Middle frontal gyrus (tissue), 1 donor: ENCODE data around the gene CERS3.
A peak's percentile ranks its signal among the peaks of the same experiment; 100 is the strongest.
"Not testable (repeated sequence)": the region's sequence is repeated elsewhere in the genome, so short reads cannot be mapped to it uniquely, and the experiment has no call there.

Experiments used
- DNase-seq: peaks from one replicate; pipeline ENCODE4 v3.0.0-alpha.2; 2015; ENCODE audit warnings: low spot score; ENCODE audit errors: extremely low spot score

The CERS3 gene

DNA sequence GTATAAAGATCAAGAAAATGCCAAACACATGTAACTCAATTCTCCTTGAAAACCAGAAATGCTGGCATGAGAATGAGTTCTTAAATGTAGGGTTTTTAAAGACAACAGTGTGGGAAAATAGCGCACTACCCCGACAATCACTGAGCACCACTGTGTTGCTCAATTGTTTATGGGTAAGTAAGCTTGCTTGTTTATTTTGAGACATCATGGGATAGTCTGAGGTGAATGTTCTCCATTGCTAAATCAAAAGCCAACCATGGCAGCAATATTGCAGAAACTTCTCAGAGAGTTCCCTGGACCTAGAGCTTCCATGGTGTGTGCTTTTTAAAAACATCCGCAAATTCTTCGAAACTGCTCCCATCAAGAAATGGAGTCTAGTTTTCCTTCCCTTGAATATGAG lies 62.7 kb downstream of the CERS3 start:
- no peak for DNase-seq

DNA sequence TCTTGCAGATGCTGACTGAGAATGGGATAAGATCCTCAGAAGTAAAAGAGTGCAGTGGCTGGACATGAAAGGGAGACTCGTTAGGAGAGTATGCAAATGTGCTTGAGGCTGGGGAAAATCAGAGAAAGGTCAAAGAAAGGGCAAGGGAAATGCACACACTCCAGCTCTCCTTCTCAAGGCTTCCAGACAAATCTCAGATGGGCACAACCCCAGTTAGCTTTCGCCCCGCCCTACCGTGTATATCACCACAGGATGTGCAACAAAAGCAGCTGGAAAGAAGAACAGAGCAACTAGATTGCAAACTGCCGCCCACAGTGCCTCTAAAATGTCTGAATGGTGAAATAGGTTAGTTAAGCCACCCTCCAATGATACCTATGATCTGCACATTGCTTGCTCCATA lies 63.9 kb downstream of the CERS3 start:
- DNase-seq, result no peak

DNA sequence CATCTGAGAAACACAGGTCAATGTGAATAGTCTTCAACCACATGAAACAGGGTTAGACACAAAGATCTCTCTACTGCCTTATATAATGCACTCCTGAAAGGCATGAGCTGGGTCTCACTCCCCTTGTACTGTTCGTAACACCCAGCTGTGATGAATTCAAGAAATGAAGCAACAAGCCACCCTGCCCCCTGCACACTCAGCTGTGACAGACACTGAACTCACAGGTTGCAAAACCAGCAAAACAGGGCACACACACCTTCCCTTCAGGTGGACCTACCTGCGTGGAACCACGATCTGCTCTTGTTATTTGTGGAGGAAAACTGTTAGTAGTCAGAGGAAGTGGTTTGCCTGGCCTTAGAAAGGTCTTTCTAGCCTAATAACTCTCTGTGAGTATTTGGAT lies 64.5 kb downstream of the CERS3 start:
- no peak for DNase-seq

DNA sequence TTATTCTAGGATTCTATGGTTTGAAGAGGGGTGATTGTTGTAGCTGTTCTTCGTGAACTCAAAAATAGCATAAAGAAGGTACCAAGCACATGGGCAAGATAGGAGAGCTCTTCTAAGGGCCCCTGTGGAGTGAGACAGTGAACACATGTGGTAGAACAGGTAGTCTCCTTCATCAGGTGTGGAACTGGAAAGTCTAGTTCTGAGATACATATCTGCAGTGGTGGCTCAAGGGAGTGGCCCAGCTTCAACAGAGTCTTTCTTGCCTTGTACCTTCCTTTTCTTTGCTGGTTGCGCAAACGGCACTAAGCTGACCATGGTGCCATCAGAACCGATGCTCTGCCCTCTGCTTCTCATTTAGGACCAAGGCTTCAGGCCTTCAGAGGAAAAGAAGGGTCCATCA lies 65.2 kb downstream of the CERS3 start:
- DNase-seq, result no peak

DNA sequence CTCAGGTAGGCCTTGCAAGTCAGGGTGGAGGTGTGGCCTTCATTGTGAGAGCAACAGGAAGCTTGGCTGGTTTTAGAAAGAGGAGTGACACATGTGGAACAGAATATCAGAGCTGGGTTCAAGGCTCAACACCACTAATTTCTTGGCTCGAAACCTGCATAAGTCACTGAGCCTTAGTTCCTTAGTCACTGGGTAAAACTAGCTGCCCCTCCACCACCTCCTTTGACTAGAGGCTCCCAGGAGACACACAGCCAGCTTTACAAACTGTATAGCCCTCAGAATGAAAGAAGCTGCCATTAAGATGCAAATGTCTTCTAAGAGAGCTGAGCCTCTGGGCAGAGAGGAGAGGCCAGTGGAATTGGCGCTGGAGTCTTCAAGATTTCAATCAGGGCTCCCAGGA lies 67.7 kb downstream of the CERS3 start:
- no peak for DNase-seq

DNA sequence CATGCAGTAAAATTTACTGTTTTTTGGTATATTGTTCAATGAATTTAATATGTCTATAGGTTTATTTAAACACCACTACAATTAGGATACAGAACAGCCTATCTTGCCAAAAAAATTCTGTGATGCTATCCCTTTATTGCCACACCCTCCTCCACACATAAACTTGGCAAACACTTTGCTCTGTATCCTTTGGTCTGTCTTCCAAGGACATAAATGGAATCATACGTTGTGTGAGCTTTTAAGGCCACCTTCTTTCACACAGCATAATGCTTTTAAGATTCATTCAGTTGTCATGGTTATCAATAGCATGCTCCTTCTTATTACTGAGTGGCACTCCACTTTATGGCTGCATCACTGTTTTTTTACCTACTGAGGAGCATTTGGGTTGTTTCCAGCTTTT lies 71.5 kb downstream of the CERS3 start:
- no peak for DNase-seq

DNA sequence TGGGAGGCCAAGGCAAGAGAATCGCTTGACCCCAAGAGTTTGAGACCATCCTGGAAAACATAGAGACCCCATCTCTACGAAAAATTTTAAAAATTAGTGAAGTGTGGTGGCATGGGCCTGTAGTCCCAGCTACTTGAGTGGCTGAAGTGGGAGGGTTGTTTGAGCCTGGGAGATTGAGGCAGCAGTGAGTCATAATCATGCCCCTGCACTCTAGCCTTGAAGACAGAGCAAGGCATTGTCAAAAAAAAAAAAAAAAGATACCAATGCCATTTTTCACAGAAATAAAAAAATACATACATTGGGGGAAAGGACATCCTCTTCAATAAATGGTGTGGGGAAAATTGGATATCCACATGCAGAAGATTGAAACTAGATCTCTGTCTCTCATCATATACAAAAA lies 74.6 kb downstream of the CERS3 start:
- DNase-seq, result no peak

DNA sequence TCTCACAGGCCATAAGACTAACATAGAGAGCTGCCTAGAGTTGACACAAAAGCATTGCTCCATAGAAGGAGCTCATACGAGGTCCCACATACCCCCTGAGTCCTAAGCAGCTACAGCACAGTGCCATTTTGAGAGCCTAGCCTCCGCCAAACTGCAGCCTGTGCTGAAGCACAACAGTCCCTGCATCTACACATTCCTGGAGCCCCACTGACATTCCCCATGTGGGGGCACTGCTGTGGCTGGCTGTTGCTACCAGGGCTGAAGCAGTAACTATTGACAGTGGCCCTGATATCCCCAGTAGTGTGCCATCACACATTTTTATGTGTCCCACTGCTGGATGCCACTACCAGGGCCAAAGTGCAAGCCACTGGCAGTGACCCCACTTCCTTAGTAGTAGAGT lies 80.3 kb downstream of the CERS3 start:
- no peak for DNase-seq

DNA sequence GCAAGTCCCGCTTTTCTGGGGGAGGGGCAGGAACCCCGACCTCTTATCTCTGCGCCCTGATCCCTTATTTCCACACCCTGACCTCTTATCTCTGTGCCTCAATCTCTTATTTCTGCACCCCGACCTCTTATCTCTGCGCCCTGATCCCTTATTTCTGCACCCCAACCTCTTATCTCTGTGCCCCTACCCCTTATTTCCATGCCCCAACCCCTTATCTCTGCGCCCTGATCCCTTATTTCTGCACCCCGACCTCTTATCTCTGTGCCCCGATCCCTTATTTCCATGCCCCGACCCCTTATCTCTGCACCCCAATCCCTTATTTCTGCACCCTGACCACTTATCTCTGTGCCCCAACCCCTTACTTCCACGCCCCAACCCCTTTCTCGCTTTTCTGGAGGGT lies 87.7 kb downstream of the CERS3 start:
- not testable (repeated sequence) for DNase-seq

DNA sequence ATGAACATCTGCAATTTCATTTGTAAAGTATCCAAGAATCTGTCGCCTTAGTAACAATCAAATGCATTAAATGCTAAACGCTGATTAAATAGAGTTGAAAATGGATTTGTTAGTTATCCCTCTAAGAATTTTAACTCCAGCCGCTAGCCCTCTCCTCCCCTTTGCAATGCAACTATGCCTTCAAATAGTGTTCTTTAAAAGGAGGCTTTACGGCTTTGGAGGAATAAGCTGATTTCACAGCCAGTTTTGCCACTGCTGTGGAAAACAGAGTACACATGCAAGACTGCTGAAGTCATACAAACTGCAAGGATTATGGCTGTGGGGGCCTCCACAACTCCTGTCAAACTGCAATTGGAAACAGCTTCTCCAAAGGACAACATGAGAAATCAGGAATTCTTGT lies 89.2 kb downstream of the CERS3 start:
- no peak for DNase-seq

DNA sequence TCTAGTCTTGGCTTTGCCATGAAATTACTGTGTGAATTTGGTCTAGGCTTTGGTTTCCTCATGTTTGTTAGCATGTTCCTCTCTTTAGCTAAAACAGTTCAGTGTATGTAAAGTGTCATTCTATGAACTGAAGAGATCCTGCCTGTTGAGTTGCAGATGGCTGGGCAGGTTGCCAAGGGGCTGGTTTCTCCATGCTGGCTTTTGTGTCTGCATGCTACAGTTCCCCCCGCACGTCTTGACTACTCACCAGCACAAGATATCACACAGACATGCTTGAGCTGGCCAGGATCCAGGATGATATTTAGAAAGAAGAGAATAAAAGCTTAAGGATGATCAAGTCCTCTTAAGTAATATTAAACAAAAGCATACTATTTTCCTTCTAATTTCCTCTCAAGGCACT lies 90.2 kb downstream of the CERS3 start:
- peak; percentile 3 for DNase-seq

DNA sequence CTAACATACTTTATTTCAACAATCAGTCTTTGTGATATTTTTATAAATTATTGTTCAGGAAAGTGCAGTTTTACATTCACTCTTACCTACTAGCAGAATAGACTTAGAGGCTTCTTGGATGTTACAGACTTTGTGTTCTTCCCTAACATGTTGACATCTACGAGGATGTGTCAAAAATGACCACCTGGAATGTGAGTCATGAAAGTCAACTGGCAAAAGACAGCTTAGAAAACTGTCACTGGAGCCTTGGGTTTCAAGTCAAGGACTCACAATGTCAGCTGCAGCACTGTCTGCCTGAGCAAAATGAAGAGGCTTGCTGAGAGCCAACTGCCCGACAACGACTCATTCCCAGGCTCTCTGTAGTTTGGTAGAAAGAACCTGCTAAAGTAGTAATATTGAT lies 91.5 kb downstream of the CERS3 start:
- DNase-seq, result no peak

DNA sequence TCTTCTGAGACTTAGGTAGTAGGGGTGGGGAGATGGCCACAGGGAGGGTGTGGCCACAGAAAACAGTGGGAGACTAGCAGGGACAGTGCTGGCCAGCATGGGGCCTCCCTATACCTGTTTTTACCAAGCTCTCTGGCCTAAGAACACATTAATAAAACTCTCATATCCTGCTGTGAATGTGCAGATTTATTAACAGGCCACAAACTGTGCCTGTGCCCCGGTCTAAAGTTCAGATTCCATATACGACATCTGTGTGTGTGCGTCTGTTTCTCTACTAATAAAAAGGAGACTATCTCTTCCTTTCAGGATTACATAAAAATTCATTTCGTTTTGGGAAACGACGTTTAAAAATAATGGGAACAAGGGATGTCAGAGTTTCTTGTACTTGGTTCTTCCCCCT lies 94.2 kb downstream of the CERS3 start:
- no peak for DNase-seq

DNA sequence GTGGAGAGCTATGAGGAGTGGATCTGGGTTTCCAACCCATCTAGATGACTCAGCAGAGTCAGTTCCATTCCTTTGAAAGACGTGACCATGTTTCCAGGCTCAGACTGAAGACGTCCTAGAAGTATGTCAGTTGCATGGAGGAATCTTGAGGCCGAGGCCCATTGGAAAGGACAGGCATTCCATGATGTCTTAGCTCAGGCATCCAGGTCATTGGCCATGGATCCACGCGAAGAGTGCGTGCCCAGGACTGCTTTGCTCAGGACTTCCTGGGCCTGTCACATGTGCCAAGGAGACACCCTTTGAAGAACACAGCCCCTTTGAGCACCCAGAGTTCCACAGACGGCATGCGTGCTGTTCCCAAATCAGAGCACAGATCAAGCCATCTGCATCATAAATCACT lies 94.7 kb downstream of the CERS3 start:
- no peak for DNase-seq

DNA sequence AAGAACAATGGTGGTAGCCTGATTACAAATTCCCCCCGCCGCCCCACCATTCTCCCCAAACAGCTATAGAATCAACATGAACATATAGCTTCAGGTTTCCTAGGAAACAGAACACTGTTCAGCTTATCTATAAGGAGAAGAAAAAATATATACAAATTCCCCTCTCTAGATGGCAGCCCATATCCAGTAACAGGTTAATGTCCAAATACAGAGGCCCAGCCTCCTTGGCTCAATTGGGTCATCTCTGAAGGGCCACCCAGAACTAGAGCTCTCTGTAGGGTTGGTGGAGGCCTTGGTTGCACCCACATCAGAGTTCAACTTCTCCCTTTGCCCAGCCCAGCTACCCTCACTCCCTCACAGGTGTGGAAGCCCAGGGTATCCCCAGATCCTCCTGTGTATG lies 95.4 kb downstream of the CERS3 start:
- DNase-seq, result no peak

DNA sequence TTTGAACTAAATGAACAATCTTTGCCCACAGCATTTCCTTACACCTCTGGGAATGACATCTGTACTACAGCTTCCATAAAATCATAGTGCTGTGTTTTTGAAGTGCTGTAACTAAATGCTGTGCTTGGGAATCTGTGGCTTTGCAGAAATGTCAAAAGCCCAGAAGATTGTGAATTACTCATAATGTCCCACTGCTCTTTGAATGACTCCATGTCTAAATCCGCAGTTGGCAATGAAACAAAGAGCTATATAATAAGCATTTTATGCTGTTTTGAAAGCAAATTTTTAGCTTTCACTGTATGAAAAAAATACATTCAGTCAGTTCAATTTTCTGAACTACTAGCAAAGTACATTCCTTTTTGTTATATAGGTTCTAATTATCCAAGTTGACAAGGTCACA lies 98.3 kb downstream of the CERS3 start:
- no peak for DNase-seq

DNA sequence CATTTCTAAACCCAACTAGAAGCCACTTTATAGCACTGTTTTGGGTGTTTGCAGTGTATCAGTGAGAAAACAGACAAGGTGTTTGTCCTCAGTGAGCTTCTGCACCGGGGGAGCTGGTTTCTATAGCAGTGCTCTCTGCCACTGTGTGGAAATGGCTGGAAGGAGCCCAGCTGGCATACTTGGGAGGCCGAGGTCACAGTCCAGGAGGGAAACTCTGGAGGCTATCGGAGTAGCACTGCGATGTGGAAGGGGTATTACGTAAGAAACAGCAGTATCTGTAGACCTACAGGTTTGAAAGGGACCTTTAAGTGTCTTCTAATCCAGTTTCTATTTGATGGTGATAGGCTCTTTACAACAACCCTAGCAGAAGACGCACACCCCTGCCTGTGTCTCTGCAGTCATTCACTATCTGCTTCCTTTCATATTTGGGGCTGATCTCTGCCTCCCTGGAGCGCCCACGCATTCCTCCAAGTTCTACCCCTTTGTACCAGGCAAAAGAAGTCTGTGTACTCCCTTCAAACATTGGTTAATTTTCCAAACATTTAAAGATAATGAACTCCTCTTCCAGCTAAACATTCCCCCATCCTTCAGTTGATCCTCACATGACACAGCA lies 99.5 kb downstream of the CERS3 start:
- DNase-seq, result no peak

DNA sequence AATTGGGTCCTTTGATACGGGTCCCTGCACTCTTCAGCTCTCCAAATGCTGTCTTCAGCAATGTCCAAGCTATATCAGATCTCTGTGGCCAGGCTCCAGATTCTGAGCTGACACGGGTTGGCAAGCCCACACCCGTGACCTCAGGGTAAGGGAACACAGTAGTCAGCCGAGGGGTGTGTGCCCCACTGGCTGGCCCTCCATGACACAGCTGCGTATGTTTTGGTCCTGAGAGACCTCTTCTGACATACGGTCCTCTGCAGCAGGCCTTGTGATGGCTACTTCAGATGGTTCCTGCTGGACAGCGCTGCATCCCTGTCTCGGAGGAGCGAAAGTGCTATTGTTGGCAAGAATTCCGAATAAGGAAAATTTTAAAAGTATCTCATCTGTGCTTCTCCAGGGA lies 101.8 kb downstream of the CERS3 start:
- no peak for DNase-seq

DNA sequence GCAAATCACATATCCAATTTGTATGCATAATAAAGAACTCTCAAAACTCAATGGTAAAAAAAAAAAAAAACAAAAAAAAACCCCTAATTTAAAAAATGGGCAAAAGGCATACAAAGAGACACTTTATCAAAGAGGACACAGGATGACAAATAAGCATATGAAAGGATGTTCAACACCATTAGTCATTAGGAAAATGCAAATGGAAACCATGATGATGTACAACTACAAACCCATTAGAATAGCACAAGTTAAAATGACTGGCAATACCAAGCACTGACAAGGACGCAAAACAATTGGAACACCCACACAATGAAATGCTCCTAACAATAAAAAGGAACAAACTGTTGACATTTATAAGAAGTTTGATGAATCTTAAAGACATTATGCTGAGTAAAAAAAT lies 123.6 kb downstream of the CERS3 start:
- no peak for DNase-seq

DNA sequence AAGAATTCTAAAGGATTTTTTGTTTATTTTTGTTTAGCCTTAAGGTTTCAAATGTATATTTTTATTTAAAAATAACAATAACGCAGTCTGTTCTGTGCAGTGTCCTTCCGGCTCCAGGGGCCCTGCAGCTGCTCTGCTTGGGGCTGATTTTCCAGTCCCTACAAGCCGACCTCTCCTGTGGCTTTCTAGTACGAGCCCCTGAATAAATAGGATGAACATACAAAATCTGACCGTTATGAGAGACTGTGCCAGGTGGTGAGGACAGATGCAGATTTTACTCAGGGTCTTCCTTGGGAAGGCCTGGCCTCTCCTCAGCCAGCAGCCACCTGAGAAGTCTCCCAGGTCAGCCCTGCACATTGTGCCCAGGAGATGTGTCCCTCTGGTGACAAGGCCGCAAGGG lies 127.8 kb downstream of the CERS3 start:
- DNase-seq, result no peak

DNA sequence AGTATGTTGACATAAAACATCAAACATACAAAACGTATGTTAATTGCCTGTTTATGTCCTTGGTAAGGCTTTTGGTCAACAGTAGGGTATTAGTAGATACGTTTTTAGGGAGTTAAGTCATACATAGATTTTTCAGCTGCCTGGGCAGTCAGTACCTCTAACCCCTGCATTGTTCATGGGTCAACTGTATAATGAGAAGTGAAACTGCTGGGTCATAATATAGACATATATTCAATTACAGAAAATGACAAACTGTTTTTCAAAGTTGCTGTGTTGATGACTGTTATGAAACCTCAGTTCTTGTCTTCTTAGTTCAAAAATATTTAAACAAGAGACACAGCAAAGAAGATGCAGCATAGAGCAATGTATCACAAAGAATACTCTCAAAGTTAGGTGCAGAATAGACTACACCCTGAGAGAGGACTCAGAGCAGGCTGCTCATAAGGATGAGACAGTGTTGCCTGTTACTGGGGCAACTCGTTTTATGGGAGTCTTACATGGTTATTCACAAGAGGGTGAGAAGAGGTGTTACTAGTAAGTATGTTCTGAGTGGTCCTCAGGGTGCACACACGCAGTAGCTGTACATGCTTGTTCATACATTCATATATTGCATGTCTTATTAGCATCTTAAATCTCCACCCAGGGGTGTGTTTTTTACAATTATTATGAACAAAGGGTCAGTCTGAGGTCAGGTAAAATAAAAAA lies 133.9 kb downstream of the CERS3 start:
- no peak for DNase-seq

DNA sequence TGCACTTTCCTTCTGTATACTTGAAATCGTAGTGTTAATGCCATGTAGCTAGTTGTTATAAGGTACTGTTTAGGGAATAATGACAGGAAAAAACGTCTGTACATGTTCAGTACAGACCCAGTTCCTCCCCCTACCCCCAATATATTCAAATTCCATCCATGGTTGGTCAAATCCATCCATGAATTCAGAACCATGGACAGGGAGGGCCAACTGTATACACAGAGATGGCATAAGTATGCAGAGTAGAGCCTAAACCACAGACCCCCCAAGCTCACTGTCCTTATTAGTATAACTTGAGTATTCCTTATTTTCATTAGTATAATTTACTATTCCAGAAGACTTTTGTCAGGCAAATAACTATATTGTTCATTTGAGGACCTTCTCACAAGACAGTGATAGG lies 135.7 kb downstream of the CERS3 start:
- no peak for DNase-seq

DNA sequence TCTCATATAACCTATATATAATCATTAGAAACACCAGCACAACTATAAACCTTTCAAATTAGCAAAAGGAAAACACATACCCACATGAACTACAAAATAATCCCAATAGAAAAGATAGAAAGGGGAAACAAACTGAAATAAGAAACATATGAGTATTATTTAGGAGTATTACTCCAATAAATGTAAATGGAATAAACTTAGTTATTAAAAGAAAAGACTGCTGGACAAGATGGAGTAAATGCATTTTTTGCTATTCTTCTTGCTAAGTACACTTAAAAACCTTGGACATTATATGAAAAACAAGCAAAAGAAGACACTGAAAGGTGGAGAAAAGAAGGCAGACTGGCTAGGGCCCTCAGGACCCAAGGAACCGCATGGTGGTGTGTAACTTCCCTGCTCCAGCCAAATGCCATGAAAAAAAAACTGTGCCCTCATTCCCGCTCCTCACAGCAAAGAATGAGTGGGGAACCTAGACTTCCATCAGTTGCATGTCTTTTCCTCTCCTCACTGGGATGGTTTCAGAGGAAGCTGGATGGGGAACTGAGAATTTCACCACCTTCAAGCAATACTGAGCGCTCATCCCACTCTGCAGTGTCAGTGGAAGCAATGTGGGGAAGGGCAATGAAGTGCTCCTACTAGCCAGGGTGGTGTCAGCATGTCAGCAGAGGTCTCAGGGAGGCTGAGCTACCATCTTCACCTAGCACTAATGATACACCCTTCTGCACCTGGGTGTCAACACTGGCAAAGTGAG lies 143.3 kb downstream of the CERS3 start:
- no peak for DNase-seq
